ENCODE data around the gene ZNF181. TPM values are rescaled to one million over a fixed set of nuclear protein-coding genes. Genes with fewer than 3 reads are reported as not detected.

ZNF181 gene
- total RNA-seq, 1 experiment from 2014 or later: 9.0 TPM

DNA sequence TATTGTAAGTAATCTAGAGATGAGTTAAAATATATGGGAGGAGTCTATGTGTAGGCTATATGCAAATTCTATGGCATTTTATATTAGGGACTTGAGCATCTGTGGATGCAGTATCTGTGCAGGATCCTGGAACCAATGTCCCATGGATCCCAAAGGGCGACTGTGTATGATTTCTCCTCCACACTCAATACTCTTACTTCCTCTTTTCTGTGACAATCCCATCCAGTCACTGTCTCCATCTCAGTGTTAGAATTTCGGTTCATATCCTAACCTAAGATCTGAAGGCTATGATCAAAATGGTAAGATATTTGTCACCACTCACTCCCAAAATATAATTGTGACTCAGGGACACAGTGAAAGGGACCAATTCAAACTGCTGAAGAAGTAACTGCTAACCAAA lies 54.0 kb downstream of the ZNF181 start (continued):
- TF ChIP-seq, protein P1, sequence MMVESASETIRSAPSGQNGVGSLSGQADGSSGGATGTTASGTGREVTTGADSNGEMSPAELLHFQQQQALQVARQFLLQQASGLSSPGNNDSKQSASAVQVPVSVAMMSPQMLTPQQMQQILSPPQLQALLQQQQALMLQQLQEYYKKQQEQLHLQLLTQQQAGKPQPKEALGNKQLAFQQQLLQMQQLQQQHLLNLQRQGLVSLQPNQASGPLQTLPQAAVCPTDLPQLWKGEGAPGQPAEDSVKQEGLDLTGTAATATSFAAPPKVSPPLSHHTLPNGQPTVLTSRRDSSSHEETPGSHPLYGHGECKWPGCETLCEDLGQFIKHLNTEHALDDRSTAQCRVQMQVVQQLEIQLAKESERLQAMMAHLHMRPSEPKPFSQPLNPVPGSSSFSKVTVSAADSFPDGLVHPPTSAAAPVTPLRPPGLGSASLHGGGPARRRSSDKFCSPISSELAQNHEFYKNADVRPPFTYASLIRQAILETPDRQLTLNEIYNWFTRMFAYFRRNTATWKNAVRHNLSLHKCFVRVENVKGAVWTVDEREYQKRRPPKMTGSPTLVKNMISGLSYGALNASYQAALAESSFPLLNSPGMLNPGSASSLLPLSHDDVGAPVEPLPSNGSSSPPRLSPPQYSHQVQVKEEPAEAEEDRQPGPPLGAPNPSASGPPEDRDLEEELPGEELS (CRISPR knock-in tag; IDR thresholded peaks at IDR 0.05): no peak
- TF ChIP-seq FOXK1 (CRISPR knock-in tag; IDR thresholded peaks at IDR 0.05): no peak
- TF ChIP-seq JUN (CRISPR knock-in tag; IDR thresholded peaks at IDR 0.05): no peak

DNA sequence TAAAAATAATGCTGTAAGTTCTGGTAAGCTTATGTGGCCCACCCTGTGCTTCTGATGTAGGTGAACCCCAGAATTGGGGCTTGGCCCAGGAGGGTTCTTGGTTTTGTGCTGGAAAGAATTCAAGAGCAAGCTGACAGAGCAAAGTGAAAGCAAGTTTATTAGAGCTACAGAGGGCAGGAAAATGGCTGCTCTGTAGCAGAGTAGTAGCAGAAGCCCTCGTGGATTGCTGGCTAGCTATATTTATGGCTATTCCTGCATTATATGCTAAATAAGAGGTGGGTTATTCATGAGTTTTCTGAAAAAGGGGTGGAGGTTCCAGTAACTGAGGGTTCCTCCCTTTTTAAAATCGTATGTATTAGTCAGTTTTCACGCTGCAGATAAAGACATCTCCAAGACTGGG lies 59.5 kb downstream of the ZNF181 start:
- ATAC-seq: no peak
- TF ChIP-seq ZNF416 (CRISPR knock-in tag; IDR thresholded peaks at IDR 0.05): no peak
- no peak for TF ChIP-seq SOX15 (CRISPR knock-in tag; IDR thresholded peaks at IDR 0.05)
- TF ChIP-seq NR3C1 (CRISPR knock-in tag; conservative IDR thresholded peaks at IDR 0.05; ENCODE audit: low read depth): no peak
- TF ChIP-seq CREB1 (CRISPR knock-in tag; IDR thresholded peaks at IDR 0.05): no peak
- TF ChIP-seq JAZF1 (CRISPR knock-in tag; IDR thresholded peaks at IDR 0.05): no peak
- no peak for TF ChIP-seq TCF7 (CRISPR knock-in tag; IDR thresholded peaks at IDR 0.05; ENCODE audit: low read depth)
- TF ChIP-seq, protein P2, sequence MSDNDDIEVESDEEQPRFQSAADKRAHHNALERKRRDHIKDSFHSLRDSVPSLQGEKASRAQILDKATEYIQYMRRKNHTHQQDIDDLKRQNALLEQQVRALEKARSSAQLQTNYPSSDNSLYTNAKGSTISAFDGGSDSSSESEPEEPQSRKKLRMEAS (CRISPR knock-in tag; IDR thresholded peaks at IDR 0.05): no peak
- TF ChIP-seq, protein P3, sequence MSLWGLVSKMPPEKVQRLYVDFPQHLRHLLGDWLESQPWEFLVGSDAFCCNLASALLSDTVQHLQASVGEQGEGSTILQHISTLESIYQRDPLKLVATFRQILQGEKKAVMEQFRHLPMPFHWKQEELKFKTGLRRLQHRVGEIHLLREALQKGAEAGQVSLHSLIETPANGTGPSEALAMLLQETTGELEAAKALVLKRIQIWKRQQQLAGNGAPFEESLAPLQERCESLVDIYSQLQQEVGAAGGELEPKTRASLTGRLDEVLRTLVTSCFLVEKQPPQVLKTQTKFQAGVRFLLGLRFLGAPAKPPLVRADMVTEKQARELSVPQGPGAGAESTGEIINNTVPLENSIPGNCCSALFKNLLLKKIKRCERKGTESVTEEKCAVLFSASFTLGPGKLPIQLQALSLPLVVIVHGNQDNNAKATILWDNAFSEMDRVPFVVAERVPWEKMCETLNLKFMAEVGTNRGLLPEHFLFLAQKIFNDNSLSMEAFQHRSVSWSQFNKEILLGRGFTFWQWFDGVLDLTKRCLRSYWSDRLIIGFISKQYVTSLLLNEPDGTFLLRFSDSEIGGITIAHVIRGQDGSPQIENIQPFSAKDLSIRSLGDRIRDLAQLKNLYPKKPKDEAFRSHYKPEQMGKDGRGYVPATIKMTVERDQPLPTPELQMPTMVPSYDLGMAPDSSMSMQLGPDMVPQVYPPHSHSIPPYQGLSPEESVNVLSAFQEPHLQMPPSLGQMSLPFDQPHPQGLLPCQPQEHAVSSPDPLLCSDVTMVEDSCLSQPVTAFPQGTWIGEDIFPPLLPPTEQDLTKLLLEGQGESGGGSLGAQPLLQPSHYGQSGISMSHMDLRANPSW (CRISPR knock-in tag; conservative IDR thresholded peaks at IDR 0.05; ENCODE audit: low read depth): no peak
- no peak for TF ChIP-seq EMX1 (CRISPR knock-in tag; IDR thresholded peaks at IDR 0.05)
- TF ChIP-seq CBFB (CRISPR knock-in tag; IDR thresholded peaks at IDR 0.05; ENCODE audit: low read depth): no peak
- no peak for TF ChIP-seq JUN (CRISPR knock-in tag; IDR thresholded peaks at IDR 0.05)
- TF ChIP-seq NFATC4 (CRISPR knock-in tag; IDR thresholded peaks at IDR 0.05): no peak
- no peak for TF ChIP-seq ZNF396 (CRISPR knock-in tag; IDR thresholded peaks at IDR 0.05; ENCODE audit: borderline replicate concordance)
- TF ChIP-seq, protein P4, sequence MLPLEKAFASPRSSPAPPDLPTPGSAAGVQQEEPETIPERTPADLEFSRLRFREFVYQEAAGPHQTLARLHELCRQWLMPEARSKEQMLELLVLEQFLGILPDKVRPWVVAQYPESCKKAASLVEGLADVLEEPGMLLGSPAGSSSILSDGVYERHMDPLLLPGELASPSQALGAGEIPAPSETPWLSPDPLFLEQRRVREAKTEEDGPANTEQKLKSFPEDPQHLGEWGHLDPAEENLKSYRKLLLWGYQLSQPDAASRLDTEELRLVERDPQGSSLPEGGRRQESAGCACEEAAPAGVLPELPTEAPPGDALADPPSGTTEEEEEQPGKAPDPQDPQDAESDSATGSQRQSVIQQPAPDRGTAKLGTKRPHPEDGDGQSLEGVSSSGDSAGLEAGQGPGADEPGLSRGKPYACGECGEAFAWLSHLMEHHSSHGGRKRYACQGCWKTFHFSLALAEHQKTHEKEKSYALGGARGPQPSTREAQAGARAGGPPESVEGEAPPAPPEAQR (CRISPR knock-in tag; IDR thresholded peaks at IDR 0.05): no peak
- TF ChIP-seq, protein P5, sequence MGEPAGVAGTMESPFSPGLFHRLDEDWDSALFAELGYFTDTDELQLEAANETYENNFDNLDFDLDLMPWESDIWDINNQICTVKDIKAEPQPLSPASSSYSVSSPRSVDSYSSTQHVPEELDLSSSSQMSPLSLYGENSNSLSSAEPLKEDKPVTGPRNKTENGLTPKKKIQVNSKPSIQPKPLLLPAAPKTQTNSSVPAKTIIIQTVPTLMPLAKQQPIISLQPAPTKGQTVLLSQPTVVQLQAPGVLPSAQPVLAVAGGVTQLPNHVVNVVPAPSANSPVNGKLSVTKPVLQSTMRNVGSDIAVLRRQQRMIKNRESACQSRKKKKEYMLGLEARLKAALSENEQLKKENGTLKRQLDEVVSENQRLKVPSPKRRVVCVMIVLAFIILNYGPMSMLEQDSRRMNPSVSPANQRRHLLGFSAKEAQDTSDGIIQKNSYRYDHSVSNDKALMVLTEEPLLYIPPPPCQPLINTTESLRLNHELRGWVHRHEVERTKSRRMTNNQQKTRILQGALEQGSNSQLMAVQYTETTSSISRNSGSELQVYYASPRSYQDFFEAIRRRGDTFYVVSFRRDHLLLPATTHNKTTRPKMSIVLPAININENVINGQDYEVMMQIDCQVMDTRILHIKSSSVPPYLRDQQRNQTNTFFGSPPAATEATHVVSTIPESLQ (CRISPR knock-in tag; IDR thresholded peaks at IDR 0.05): no peak
- DNase-seq (ENCODE audit: low spot score): no peak
- Mint-ChIP-seq H3K27me3 (ENCODE audit: low read depth) (peaks cover 62% of the 10 kb centered on the region), H3K4me3 (no peak overlapping the region), H3K4me1 (0 out of 2 replicates have a peak, but pooled peaks cover 2% of the 10 kb centered on the region), H3K9me3 (peaks cover 52% of the 10 kb centered on the region), H3K27ac (no peak overlapping the region), H3K36me3 (no peaks in the 10 kb centered on the region)
- POLR2A ChIA-PET: no interaction called here
- CTCF ChIA-PET: interaction anchor here (1.9 kb wide), 1 partner anchor 46 kb away, joined by 5 read pairs; no protein-coding TSS in a partner anchor

All from WTC11 (cell line).